ENCODE results near the gene MIEF2.

Gene MIEF2

GRCh38 chr17:18253187-18253884 lies 7.1 kb upstream of the MIEF2 start:
- no peak for DNase-seq (ENCODE audit: extremely low read depth, low read depth)
- TF ChIP-seq CTCF (IDR thresholded peaks at IDR 0.05; ENCODE audit: low read depth, low read length), result no peak

DNA sequence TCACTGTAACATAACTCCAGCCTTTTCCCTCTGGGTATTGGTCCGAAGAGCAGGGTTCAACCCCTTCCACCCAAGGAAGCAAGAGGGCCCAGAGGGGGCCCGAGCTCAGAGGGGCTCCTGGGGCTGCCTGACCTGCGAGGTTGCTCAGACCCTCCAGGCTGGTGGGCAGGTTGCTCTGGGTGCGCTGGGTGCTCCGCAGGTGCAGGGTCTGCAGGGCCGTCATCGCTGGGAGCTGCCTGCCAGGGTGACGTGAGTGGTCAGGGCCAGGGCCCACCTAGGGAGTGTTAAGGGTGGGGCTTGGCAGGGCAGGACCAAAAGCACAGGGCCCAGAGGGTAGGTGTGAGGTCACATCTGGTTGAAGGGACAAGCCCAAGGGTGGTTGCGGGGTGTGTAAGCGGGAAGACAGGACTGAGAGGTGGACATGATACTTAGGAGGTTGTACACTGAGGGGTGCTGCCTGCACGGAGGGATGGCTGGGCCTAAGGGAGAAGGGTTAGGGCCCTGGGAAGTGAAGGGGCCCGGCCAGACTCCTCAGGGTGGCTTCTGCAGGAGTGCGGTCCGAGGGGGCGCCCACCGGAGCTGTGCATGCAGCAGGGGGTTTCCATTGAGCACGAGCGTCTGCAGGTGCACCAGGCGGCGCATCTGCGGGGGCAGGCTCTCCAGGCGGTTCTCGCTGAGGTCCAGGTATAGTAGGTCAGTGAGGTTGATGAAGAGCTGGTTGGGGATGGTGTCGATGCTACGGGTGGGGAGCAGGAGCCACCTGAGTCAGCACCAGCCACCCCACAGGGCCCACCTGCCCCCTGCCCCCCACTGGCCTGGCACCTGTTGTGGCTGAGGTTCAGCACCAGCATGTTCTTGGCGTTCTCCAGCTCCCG lies 6.3 kb upstream of the MIEF2 start:
- DNase-seq (ENCODE audit: extremely low read depth, low read depth), result no peak
- no peak for TF ChIP-seq CTCF (IDR thresholded peaks at IDR 0.05; ENCODE audit: low read depth, low read length)

DNA sequence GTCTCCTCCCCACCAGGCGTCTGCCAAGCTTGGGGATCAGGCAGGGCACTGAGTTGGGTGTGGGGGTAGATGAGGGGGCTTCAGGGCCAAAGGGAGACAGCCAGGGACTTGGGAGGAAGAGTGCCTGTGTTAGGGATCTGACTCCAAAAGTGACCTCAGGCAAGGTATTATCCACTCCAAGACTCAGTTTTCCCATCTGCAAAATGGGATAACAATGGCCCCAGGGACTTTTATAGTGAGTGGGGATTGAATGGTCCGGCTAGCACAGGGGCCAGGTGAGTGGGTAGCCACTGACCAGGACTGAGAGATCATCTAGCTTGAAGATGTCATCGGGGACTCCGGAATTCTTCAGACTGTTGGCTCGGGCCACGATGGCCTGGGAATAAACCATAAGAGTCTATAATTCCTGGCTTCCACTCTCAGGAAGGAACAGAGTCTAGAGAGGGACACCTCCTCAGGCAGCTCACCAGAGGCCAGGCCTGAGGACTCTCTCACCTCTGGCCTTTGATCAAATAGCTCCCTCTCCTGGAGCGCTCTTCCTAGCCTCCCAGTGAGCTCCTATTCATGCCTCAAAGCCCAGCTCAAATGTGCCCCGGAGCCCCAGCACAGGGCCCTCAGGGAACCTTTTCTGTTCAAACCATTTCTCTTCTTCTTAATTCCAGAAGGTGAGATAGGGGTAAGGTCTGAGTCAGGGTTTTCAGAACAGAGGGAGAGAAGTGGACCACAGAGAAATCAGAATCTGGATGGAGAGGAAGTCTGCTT lies 5.4 kb upstream of the MIEF2 start:
- TF ChIP-seq CTCF (IDR thresholded peaks at IDR 0.05; ENCODE audit: low read depth, low read length), result no peak
- DNase-seq (ENCODE audit: extremely low read depth, low read depth), result no peak

DNA sequence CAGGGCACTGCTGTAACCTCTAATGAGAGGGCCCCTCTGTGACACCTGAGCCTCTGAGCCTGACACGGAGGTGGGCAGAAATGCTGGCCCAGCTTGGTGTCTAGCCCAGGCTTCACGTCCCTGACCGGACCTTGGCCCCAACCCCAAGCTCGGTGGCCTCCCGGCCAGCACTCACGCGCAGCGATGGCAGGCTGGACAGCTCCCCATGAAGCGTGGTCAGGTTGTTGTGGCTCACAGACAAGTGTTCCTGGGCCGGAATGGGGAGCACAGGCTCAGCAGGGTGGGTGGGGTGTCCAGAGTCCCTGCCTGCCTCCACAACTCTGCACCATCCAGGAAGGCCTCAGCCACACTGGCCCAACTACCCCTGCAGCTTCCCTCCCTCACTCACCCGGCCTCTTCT lies 4.1 kb upstream of the MIEF2 start:
- no peak for TF ChIP-seq CTCF (IDR thresholded peaks at IDR 0.05; ENCODE audit: low read depth, low read length)
- no peak for DNase-seq (ENCODE audit: extremely low read depth, low read depth)

DNA sequence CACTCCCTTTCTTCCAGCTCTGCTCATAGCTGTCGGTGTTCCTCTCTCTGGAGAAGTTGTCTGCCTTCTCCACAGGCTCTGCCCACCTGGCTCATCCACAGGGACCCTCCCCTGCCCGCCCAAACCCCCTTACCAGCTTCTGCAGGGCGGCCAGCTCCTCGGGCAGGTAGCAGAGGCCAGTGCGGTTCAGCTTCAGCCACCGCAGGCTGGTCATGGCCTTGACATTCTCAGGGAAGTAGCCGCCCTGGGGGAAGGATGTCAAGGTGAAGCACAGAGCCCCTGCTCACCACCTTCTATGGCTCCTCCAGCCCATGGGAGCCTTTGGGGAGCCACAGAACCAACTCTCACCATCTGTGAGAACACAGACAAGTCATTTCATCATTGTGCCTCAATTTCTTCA lies 3.7 kb upstream of the MIEF2 start:
- DNase-seq (ENCODE audit: extremely low read depth, low read depth), result no peak
- TF ChIP-seq CTCF (IDR thresholded peaks at IDR 0.05; ENCODE audit: low read depth, low read length), result no peak

- no peak for DNase-seq (ENCODE audit: extremely low read depth, low read depth)
- TF ChIP-seq CTCF (IDR thresholded peaks at IDR 0.05; ENCODE audit: low read depth, low read length), result no peak
These were observed 3.0 kb upstream of the MIEF2 start for GRCh38 chr17:18257268-18257981.
